Effector CD4-positive, alpha-beta T cell (primary cell): Measurements from ENCODE around the gene C1orf21.

Source experiments
- DNase-seq: peaks from one replicate; pipeline ENCODE4 v3.0.0-alpha.2; 2020

The C1orf21 gene

DNA sequence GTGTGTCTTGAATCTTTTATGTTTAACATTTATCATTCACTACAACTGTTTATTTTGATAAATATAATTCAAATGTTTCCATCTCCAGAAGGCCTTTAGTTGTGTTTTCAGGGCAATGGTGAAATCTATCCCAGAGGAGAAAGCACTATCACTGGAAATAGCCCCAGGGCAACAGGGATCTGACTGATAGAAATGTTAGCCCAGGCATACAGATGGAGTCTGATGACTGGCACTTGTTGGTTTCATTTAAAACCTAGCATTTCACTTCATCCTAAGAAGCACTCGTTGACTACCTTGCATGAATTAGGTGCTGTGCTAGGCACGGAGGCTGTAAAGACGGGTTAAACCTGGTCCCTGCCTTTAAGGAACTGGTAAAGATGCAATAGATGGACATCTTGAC is 103.1 kb downstream of the C1orf21 start:
- no peak for DNase-seq

DNA sequence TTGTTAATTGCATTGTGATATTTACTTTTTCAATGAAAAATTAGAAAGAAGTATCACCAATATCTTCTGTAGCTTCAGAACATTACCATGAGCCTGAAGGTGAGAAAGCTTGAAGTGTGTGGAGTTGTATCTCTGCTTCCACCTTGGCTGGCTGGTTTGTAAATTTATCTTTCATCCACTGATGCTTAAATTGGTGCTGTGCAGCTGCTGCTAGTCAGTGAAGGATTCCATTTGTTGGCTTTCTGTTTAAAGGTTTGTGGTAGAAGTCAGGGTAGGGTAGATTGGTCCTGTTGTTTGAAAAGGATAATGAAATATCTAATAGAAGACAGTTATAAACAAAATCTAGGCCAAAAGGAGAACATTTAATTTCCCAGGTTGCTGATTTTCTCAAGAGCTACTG is 105.7 kb downstream of the C1orf21 start:
- DNase-seq = no peak

DNA sequence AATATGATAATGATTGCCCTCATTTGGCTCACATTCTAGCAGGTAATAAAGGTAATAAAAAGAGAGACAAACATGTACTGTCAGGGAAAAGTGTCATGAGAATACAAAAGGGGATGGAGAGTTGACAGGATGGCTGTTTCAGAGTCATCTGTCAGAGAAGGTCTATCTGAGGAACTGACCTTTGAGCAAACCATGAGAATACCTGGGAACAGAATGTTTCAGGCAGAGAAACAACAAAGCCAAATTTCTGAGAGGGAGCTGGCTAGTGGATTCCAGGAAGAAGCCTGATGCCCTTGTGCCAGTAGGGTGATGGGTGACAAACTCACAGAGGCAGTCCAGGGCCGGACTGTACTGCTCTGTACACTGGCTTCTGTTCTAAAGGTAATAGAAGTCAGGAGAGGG is 107.2 kb downstream of the C1orf21 start:
- DNase-seq = no peak

DNA sequence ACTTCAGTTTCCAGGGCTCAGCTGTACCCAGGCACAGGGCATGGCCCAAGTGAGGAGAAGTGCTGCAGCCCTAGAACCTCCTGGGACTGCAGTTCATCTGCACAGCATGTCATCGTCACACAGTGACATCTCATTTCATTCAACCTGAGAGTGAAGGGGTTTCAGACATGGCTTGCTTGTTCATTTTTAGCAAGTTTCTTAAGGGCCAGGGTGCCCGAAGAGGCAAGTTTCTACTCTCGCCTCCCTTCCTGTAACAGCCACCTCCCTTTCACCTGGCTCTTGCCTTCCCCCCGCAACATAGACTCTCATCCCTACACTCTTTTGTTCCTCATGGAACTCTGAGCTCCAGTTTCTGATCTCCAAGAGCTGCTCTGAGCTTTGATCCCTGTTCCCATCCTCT is 108.1 kb downstream of the C1orf21 start:
- DNase-seq = no peak

DNA sequence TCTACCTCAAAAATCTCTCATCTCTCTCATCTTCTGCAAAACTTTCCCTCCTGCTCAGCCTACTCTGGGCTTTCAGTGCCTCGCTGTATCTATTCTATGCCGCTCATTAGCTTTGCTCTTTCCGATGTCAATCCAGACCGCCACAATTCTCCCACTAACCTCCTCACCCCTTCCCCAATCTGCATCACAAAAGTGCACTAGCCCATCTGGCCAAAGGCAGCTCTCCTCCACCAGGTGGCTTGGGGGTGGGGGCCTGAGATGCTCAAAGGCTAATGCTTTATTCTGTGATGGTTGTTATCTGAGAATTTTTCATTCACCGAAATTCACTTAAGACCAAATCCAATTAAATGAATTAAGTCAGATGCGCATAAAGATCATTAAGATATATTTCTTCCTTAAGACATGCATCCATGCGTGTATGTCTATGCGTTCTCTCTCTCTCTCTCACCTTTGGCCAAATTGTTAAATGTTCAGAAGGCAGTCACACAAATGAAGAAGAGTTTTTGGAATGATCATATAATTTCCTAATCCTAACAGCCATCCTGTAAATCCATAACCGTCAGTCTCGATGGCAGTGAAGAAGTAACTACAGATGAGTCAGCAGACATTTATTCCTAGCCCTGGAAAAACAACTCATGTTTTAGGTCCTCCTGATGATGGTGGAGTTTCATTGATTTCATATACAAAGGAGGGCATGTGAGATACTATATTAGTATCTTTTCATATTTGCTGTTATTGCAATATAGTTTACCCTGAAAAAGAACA is 111.3 kb downstream of the C1orf21 start:
- DNase-seq = no peak

DNA sequence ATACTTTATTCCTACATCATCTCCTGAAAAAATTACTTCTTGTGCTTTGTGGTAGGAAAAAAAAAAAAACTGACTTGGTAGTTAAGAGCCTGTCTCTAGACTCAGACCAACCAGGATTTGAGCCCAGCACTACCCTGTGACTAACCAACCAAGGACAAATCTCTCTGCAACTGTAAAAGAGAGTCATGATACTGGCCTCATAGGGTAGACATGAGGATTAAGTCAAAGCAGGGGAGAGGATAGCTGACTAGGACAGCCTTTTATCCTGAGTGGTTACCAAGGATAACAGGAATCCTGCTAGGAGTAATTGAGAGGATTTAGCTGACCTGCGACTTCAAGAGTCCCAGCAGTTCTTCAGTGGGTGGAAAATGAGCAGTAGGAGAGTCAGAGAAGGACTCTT is 112.8 kb downstream of the C1orf21 start:
- DNase-seq = no peak

DNA sequence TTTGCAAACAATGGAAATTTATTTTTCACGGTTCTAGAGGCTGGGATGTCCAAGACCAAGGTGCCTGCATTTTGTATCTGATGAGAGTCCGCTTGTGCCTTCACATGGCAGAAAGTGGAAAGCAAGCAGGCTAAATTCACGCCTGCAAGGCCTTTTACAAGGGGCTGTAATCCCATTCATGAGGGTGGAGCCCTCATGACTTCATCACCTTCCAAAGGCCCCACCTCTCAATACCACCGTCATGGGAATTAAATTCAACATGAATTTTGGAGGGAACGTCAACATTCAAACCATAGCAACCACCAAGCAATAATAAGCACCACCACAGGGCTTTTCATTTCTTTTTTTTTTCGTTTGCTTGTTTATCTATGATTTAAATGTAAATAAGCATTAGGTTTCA is 115.3 kb downstream of the C1orf21 start:
- DNase-seq = no peak

DNA sequence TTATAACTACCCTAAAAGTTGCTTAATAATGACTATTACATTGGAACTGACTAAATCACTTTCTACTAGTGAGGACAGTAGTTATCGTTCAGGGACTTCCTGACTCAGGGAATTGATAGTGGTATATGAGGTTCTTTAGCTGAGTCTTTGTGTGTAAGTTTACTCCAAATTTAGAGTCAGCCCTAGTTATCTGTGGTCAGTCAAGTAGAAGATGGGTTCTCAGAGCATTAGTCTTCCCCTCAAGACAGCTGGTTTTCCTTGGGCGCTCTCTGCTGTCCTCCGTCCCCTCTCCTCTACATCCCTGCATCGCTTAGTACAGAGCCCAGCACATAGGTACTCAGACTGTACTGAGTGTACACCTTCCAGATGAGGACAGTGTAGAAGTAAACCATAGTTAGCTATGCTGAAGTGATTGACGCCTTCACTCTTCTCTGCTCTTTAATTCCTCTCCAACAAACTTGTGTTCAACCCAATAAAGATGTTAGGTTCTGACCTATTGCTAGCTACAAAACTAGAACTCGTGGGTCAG is 116.5 kb downstream of the C1orf21 start:
- DNase-seq = no peak

DNA sequence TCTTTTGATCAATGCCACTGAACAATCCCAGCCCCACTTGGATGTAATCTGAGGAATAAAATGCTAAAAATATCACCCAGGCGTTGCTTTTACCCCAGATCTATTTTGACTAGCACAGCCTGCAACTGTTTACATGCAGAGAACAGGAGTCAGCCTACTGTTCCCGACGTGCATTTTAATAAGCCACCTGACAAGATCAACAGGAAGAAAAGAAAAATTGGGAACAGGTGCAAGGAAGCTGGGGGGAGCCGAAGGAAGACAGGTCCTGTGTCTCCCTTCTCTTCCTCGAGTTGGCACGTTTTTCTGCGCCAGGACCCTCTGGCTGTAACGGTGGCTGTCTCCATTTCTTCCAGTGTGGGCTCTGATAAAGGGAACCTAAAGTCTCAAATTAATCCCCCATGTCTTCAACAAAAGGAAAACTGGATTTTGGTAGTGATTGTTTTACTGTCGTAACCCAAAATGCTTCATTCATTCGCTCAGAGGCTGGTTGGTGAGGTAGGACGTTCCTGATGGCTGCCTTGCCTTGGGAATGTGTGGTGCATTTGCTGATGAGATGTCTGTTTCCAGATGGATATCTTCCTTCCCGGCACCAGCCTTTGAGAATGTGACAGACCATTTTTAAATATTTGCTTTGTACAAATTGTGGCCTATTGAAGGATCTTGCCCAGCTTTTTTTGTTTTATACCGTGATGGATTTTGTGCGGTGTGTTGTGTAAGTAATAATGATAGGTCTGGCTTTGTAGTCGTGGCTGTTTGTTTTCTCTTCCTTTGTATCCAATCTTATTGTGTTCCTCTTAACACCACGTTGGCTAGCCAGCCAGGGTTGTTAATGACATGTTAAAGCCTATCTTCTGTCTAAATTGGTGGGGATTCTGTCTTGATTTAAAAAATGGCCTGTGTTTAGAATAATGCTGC is 117.5 kb downstream of the C1orf21 start:
- no peak for DNase-seq

DNA sequence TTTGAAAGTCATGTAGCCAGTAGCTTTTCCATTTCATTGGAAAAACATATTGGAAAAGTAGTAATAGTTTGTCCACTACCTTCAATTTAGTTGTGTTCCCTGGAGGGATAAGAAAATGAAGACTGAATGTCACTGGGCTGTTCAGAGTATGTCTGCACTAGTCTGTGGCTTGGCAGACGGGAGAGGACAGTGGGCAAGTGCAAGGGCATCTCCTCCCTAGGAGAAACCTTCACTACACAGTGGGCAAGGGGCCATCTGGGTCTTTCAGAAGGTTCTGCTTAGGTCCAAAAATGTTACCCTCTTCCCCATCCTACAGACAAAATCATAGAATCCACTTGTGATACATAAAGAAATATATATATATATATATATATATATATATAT is 118.1 kb downstream of the C1orf21 start:
- DNase-seq = no peak

DNA sequence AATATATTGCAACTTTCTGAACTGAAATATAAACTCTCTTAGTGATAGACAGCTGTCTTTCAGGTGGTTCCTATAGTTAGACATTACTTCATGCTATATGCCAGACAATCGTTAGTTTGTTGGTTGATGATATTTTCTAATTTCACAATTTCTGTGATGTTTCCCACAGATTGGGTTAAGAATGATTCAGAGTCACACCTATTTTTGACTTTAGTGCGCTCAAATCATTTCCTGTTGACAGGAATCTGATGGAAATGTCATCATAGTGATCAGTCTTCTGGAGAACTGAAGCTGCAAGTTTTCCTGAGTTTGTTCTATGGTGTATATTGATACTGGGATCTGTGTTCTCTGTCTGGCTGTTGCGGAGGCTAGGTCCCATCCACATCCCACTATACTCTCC is 119.7 kb downstream of the C1orf21 start:
- no peak for DNase-seq

DNA sequence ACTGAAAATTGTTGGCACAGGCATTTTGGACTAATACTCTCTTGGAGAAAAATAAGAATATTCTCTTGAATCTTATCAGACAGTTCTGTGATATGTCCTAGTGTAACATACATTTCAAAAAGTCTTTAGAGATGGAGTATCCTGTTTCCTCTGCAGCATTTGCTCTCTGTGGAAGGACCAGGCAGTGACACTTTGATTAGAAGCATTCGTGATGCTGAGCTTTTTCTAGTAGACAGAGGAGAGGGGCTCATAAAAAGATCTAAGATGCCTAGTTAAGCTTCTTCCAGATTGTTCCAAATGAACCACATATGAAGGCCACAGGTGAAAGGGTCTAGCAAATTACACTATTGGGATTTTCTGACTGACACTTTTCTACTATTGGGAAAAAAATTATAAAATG is 120.3 kb downstream of the C1orf21 start:
- no peak for DNase-seq

DNA sequence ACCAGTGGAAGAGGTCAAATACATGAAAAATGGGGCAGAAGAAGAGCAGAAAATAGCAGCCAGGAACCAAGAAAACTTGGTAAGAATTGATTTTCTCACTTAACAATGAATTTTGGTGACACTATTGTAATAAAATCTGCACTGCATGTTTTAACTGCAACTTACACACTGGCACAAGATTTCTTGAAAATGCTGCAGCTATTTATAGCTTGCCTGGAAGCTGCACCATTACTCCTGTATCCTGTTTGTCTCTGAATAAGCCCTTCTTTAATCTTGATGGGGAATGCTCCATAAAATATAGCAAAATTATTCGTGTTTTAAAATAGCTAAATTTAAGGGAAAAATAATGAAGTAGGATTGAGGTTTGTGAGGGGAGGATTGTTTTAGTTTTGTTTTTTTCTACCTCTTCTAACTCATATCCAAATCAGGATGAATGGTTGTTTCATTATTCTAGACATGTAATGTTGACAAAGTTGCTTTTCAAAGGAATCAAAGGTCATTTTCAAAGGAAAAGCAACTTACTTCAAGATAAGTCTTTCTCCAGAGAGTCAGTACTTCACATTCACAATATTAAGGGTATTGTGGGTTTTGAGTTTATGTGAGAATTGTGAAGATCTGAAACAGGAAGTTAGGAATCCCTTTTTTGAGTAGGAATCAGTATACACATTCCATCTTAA is 120.9 kb downstream of the C1orf21 start:
- no peak for DNase-seq

DNA sequence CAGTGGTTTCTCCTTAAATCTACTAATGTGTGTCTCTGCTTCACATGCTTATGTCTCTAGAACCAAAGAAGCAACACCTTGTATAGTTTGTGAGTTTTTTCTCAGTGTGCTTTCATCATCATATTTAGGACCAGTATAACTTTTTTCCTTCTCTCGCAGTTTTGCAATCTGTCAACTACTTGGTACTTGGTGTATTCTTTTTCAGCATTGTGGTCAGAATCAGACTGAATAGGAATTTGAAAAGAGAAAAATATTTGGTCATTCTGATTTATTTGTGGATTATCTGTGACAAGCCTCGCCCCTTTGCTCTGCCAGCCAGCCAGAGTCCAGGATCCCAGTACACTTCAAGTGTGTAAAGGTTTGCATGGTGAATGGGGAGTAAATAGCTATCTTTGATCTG is 122.3 kb downstream of the C1orf21 start:
- DNase-seq = no peak

DNA sequence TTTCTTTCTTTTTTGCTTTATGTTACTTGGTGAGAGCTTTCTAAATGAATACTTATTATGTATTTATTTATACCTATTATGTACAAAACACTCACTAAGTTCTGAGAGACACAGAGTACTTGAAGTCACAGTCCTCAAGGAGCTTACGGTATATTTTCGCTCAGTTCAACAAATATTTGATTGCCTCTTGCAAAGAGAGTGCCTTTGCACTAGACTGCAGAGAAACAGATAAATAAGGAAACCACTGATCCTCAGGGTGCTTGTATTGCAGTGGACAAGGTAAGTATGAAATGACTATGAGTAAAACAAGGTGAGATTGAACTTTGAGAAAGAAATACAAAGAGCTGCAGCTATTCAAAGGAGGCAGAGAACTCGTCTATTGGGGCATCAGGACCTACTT is 123.3 kb downstream of the C1orf21 start:
- DNase-seq = no peak

DNA sequence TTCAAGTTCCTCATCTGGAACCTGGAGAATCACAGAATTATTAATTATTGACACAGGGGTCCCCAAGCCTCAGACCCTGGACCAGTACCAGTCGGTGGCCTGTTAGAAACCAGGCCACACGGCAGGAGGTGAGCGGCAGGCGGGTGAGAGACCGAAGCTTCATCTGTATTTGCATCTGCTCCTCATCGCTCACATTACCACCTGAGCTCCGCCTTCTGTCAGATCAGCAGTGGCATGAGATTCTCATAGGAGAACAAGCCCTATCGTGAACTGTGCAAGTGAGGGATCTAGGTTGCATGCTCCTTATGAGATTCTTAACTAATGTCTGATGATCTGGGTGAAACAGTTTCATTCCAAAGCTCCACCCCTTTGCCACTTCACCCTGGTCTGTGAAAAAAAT is 125.9 kb downstream of the C1orf21 start:
- no peak for DNase-seq

DNA sequence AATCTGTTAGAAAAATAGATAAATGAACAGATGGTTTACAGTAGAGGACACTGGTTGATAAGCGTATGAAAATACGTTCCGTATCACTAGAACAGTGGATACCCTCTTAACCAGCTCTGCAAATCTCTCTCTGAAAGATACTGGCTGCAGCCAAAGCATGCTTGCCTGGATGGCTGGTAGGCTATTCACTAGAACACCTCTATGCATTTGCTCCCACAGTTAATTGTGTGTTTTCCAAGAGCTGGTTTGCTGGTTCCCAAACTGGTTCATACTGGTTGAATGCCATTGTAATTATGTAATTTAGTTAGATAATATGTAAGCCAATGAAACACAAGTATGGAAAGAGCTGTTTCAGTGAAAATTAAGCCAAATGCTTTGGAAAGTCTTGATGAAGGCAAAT is 126.6 kb downstream of the C1orf21 start:
- no peak for DNase-seq

DNA sequence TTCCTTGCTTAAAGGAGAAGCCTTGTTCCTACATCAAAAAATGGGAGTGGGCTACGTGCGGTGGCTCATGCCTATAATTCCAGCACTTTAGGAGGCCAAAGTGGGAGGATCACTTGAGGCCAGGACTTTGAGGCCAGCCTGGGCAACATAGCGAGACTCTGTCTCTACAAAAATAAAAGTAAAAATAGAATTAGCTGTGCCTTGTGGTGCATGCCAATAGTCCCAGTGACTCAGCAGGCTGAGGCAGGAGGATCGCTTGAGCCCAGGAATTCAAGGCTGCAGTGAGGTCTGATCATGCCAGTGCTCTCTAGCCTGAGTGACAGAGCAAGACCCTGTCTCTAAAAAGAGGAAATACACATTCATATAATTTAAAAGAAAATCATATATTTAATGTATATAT is 127.1 kb downstream of the C1orf21 start:
- no peak for DNase-seq

DNA sequence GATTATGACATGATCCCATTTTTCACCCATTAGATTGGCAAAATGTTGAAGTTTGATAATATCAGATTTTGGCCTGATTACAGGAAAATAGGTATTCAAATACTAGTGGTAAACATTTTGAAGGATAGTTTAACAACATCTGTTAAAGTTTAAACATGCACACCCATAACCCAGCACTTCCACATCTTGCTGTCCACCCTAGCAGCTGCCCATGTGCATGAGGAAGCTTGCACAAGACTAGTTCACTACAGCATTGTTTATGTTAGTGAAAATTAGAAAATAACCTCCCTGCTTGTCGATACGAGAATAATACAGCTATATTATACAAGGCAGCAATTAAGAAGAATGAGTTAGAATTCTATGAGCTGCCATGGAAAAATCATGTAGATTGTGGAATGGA is 127.6 kb downstream of the C1orf21 start:
- DNase-seq = no peak

DNA sequence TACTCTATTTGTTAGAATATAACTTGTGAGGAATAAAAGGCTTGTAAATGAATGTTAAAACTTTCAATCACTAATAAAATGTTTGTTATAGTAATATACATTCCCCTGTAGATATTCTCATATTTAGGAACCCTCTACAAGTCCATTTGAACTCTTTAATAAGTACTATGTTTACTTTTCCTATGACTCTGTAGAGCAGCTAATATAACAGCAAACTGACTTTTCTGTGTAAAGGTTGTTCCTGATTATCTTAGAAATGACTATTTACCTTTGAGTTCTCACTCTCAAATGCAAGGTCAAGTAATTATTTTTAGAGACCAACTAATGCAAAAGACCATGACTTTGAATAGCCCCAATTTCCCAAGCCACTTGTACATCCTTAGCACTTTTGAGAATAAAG is 130.3 kb downstream of the C1orf21 start:
- DNase-seq = no peak

DNA sequence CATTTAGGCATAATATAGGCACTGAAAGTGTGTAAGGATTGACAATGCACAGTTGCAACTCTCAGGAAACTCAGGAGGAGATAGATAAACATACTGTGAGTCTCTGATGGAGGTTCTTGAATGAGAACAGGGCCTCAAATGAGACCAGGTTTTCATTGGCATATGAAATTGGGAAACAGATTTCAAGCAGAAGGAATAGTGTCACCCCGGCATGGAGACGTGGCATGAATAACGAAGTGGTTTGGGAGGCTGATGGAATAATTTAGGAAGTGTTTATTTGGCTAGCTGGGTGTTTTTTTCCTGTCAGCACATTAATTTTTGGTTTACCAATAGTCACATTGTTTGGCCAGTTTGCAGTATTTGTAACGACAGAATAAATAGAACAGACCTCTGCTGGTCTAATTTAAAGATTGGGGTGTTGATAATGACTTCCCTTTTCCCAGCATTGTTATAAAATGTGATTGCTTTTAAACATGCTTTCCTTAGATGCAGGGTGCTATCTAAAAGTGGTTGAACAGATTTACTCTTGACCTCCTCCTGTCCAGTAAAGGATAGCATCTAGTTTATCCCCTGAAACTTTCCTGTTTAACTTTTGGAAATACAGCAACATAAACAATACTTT is 132.0 kb downstream of the C1orf21 start:
- DNase-seq = no peak

DNA sequence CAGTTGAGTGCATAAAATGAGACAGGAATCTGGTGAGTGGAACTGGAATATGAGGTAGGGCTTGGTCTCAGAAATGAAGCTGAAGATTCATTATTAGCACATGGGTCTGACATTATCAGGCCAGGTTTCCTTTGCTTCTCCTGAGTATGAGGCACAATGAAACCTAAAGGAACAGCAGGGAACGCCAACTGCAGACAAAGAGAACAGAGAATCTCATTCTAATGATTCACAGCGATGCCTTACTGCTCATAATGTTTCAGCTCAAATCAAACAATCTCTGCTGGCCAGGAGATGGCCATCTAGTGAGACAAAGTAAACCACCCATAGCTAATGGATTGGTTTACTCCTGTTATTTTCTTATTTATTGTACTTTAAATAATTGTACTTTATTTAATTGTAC is 133.5 kb downstream of the C1orf21 start:
- no peak for DNase-seq

DNA sequence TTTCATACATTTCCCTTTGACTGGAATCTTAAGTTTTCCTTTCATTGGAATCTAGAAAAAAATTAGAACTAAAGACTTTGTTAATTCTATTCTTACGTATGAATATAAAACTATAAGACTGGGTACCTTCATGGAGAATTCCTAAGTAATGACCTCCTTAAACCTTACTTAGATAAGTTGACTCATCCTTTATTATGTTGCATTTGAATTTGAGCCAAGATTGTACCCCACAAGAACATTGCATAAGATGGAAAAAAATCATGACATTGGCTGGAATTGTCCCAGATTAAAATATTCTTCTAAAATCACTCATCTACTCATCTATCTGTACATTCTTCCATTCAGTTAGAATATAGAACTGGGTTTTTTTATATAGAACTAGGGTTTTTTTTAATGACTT is 137.4 kb downstream of the C1orf21 start:
- DNase-seq = no peak
